PC-9 (cell line): Measurements from ENCODE around the gene S100PBP. TPM values are rescaled to one million over a fixed set of nuclear protein-coding genes. Genes with fewer than 3 reads are reported as not detected.

Experiments
- BruUV-seq: library from RNA; stranded (reverse); fragments of 400-500 nt; replicated peaks from 2 replicates; lab custom pipeline; 2021; lab: Mats Ljungman, UMichigan
- CTCF ChIA-PET: fragments of 300-600 bp; sonication (Branson Sonifier 250); formaldehyde crosslinking; loops from one replicate; lab custom pipeline; 2022; ENCODE audit warnings: antibody characterized with exemption; lab: Charles Lee
- POLR2A ChIA-PET: fragments of 300-600 bp; sonication (Branson Sonifier 250); formaldehyde crosslinking; loops from one replicate; lab custom pipeline; 2022; ENCODE audit warnings: antibody characterized with exemption; ENCODE audit not compliant: unreplicated experiment; lab: Charles Lee
- DNase-seq, 2 experiments: peaks; one replicate each; pipeline versions ENCODE4 v3.0.0 to v3.0.0-alpha.2; 2015 to 2022; ENCODE audit warnings: mixed read lengths in 1 of 2
- H2AFZ ChIP-seq: fragments of 200-600 bp; sonication (generic); 2 replicates; pipeline ENCODE4 v1.8.1; 2017; ENCODE audit warnings: antibody characterized with exemption
- H3F3A ChIP-seq: fragments of 200-600 bp; sonication (generic); 2 replicates; pipeline ENCODE4 v1.8.1; 2017; ENCODE audit warnings: antibody characterized with exemption, mild to moderate bottlenecking, low read depth; ENCODE audit not compliant: insufficient read depth
- H3K27ac ChIP-seq: fragments of 200-600 bp; sonication (generic); 2 replicates; pipeline ENCODE4 v1.6.1; 2016; ENCODE audit warnings: mixed run types
- H3K27me3 ChIP-seq: fragments of 200-600 bp; sonication (generic); 2 replicates; pipeline ENCODE4 v1.6.1; 2016; ENCODE audit warnings: low read depth, mixed run types; ENCODE audit not compliant: insufficient read depth
- H3K36me3 ChIP-seq: fragments of 200-600 bp; sonication (generic); 2 replicates; pipeline ENCODE4 v1.6.1; 2016; ENCODE audit warnings: low read depth, mixed run types
- H3K4me1 ChIP-seq: fragments of 200-600 bp; sonication (generic); replicated peaks from 2 replicates; pipeline ENCODE4 v1.6.1; 2016; ENCODE audit warnings: mixed run types; ENCODE audit not compliant: insufficient read depth
- H3K4me2 ChIP-seq: fragments of 200-600 bp; sonication (generic); 2 replicates; pipeline ENCODE4 v1.6.1; 2017; ENCODE audit warnings: mixed run types
- H3K4me3 ChIP-seq: fragments of 200-600 bp; sonication (generic); 2 replicates; pipeline ENCODE4 v1.6.1; 2016; ENCODE audit warnings: mixed run types
- H3K79me2 ChIP-seq: fragments of 200-600 bp; sonication (generic); 2 replicates; pipeline ENCODE4 v1.6.1; 2017; ENCODE audit warnings: low read depth, mixed run types
- H3K9me2 ChIP-seq: fragments of 200-600 bp; sonication (generic); 2 replicates; pipeline ENCODE4 v1.8.1; 2017; ENCODE audit warnings: mild to moderate bottlenecking; ENCODE audit not compliant: insufficient read depth
- H3K9me3 ChIP-seq: fragments of 200-600 bp; sonication (generic); 2 replicates; pipeline ENCODE4 v1.8.1; 2016; ENCODE audit warnings: low read depth; ENCODE audit not compliant: insufficient read depth
- H4K20me1 ChIP-seq: fragments of 200-600 bp; sonication (generic); 2 replicates; pipeline ENCODE4 v1.8.1; 2017; ENCODE audit not compliant: insufficient read depth
- CTCF ChIP-seq: fragments of 200-600 bp; sonication (generic); conservative IDR thresholded peaks from 2 replicates; pipeline ENCODE4 v1.6.1; 2017; ENCODE audit warnings: mixed run types, antibody characterized with exemption, mild to moderate bottlenecking, moderate library complexity
- EZH2 ChIP-seq: fragments of 200-600 bp; sonication (generic); IDR thresholded peaks from 2 replicates; pipeline ENCODE4 v1.8.0; 2017; ENCODE audit warnings: antibody characterized with exemption, low read depth
- intact Hi-C: fragments of 100-400 bp; cut with micrococcal nuclease; formaldehyde crosslinking; loops from one replicate; pipeline ENCODE4 v1.10.0; 2022; ENCODE audit not compliant: unreplicated experiment
- total RNA-seq: library from RNA; stranded (reverse); gene quantifications from 2 replicates; pipeline ENCODE4 v1.2.3, GENCODE V29; 2021

S100PBP gene
- total RNA-seq, 1 experiment from 2014 or later = 42.4 TPM

GRCh38 chr1:32779242-32779641, 38.2 kb upstream of the S100PBP start:
- TF ChIP-seq EZH2 (no peak), CTCF (no peak)
- H3K27me3 ChIP-seq = no peaks in the 10 kb centered on the region
- peaks cover 17% of the 10 kb centered on the region for H3K79me2 ChIP-seq
- ChIA-PET POLR2A (no interaction called here), CTCF (interaction anchor here (0.6 kb wide), 1 partner anchor 187 kb away, joined by 3 read pairs; no protein-coding TSS in a partner anchor)
- H3K4me1 ChIP-seq = peaks cover 71% of the 10 kb centered on the region
- H3K9me3 ChIP-seq = no peaks in the 10 kb centered on the region
- intact Hi-C loops = no loop called here
- no peak for DNase-seq
- H3K9me2 ChIP-seq = no peaks in the 10 kb centered on the region
- no TSS peak for BruUV-seq
- peaks cover 9% of the 10 kb centered on the region; the same call in 1 of the 2 replicates for H4K20me1 ChIP-seq
- H3F3A ChIP-seq = peaks cover 99% of the 10 kb centered on the region
- no peak overlapping the region for H3K4me3 ChIP-seq
- H3K4me2 ChIP-seq = no peak overlapping the region
- peaks cover 71% of the 10 kb centered on the region for H3K36me3 ChIP-seq
- no peak overlapping the region for H3K27ac ChIP-seq
- no peak overlapping the region for H2AFZ ChIP-seq

GRCh38 chr1:32780005-32780404, 37.4 kb upstream of the S100PBP start:
- H3K4me3 ChIP-seq = no peak overlapping the region
- ChIA-PET CTCF (no interaction called here), POLR2A (no interaction called here)
- peaks cover 18% of the 10 kb centered on the region for H3K79me2 ChIP-seq
- DNase-seq = no peak
- peak overlapping the region; percentile 78 for H3K27ac ChIP-seq
- no peaks in the 10 kb centered on the region for H3K9me3 ChIP-seq
- H2AFZ ChIP-seq = no peak overlapping the region
- no TSS peak for BruUV-seq
- H3K27me3 ChIP-seq = no peaks in the 10 kb centered on the region
- peaks cover 64% of the 10 kb centered on the region for H3K4me1 ChIP-seq
- peaks cover 98% of the 10 kb centered on the region for H3F3A ChIP-seq
- intact Hi-C loops = loop anchor here (2.0 kb wide), 1 partner anchor 37 kb away; the partner anchor contains the start of genes S100PBP and YARS1
- TF ChIP-seq EZH2 (no peak), CTCF (no peak)
- H3K4me2 ChIP-seq = peak overlapping the region; percentile 35
- peaks cover 76% of the 10 kb centered on the region for H3K36me3 ChIP-seq
- peaks cover 6% of the 10 kb centered on the region; the same call in 1 of the 2 replicates for H4K20me1 ChIP-seq
- no peaks in the 10 kb centered on the region for H3K9me2 ChIP-seq

GRCh38 chr1:32780628-32781234, 36.7 kb upstream of the S100PBP start:
- Histone ChIP-seq H3K4me3 (no peak overlapping the region), H3K79me2 (peaks cover 23% of the 10 kb centered on the region), H3K27me3 (no peaks in the 10 kb centered on the region), H4K20me1 (0 out of 2 replicates have a peak, but pooled peaks cover 1% of the 10 kb centered on the region), H3K4me1 (peaks cover 57% of the 10 kb centered on the region), H3K4me2 (peak overlapping the region; percentile 46), H3F3A (peaks cover 98% of the 10 kb centered on the region), H3K9me3 (no peaks in the 10 kb centered on the region), H3K9me2 (no peaks in the 10 kb centered on the region), H3K27ac (peak overlapping the region; percentile 78), H3K36me3 (peaks cover 77% of the 10 kb centered on the region), H2AFZ (no peak overlapping the region)
- TF ChIP-seq EZH2 = no peak
- no peak for TF ChIP-seq CTCF
- POLR2A ChIA-PET = no interaction called here
- BruUV-seq = no TSS peak
- intact Hi-C loops = loop anchor here (2.0 kb wide), 1 partner anchor 36 kb away; the partner anchor contains the start of genes S100PBP and YARS1
- peak in 1 of 2 experiments; percentile 95 for DNase-seq
- CTCF ChIA-PET = no interaction called here
